Activated CD8-positive, alpha-beta T cell treated with anti-CD3 and anti-CD28 coated beads for 36 hours (primary cell): Measurements from ENCODE around the gene KIF3A. TPM values are rescaled to one million over a fixed set of nuclear protein-coding genes. Genes with fewer than 3 reads are reported as not detected.
A peak's percentile ranks its signal among the peaks of the same experiment; 100 is the strongest.

Experiments used
- ATAC-seq: fragments of 200-7000 bp; cut with Tn5 transposase; one replicate; pipeline ENCODE4 v1.10.0; 2021; ENCODE audit warnings: mild to moderate bottlenecking, moderate library complexity
- CTCF ChIA-PET: fragments of 350-600 bp; sonication (Branson Sonifier 250); formaldehyde crosslinking; loops from one replicate; lab custom pipeline; 2021; ENCODE audit warnings: antibody characterized with exemption; lab: Charles Lee
- POLR2A ChIA-PET: fragments of 350-600 bp; sonication (Branson Sonifier 250); formaldehyde crosslinking; loops from one replicate; lab custom pipeline; 2021; ENCODE audit warnings: antibody characterized with exemption; lab: Charles Lee
- DNase-seq: peaks from one replicate; pipeline ENCODE4 v3.0.0-alpha.2; 2020
- H3K27ac Mint-ChIP-seq: one replicate; pipeline ENCODE4 v1.8.0; 2021; ENCODE audit warnings: mild to moderate bottlenecking, mixed read lengths
- H3K27me3 Mint-ChIP-seq: one replicate; pipeline ENCODE4 v1.8.0; 2021; ENCODE audit warnings: mixed read lengths
- H3K36me3 Mint-ChIP-seq: one replicate; pipeline ENCODE4 v1.8.0; 2021; ENCODE audit warnings: low read depth, mixed read lengths
- H3K4me1 Mint-ChIP-seq: one replicate; pipeline ENCODE4 v1.8.0; 2021; ENCODE audit warnings: low read depth, mixed read lengths
- H3K4me3 Mint-ChIP-seq: one replicate; pipeline ENCODE4 v1.8.0; 2021; ENCODE audit warnings: mild to moderate bottlenecking, moderate library complexity, mixed read lengths
- H3K9me3 Mint-ChIP-seq: one replicate; pipeline ENCODE4 v1.8.0; 2021; ENCODE audit warnings: mixed read lengths
- intact Hi-C: fragments of 100-400 bp; cut with micrococcal nuclease; formaldehyde crosslinking; loops from one replicate; pipeline ENCODE4 v1.10.0; 2022
- total RNA-seq, 2 experiments: library from RNA; stranded (reverse); gene quantifications; one replicate each; pipeline ENCODE4 v1.2.3, GENCODE V29; 2021
- TF ChIP-seq, protein P1 (sequence below): fragments of 200-600 bp; IDR thresholded peaks from one replicate; pipeline ENCODE4 v1.8.0; 2022; ENCODE audit warnings: antibody characterized with exemption, mild to moderate bottlenecking

KIF3A gene
- total RNA-seq, 2 experiments from 2014 or later = 16.4 to 17.0 TPM

DNA sequence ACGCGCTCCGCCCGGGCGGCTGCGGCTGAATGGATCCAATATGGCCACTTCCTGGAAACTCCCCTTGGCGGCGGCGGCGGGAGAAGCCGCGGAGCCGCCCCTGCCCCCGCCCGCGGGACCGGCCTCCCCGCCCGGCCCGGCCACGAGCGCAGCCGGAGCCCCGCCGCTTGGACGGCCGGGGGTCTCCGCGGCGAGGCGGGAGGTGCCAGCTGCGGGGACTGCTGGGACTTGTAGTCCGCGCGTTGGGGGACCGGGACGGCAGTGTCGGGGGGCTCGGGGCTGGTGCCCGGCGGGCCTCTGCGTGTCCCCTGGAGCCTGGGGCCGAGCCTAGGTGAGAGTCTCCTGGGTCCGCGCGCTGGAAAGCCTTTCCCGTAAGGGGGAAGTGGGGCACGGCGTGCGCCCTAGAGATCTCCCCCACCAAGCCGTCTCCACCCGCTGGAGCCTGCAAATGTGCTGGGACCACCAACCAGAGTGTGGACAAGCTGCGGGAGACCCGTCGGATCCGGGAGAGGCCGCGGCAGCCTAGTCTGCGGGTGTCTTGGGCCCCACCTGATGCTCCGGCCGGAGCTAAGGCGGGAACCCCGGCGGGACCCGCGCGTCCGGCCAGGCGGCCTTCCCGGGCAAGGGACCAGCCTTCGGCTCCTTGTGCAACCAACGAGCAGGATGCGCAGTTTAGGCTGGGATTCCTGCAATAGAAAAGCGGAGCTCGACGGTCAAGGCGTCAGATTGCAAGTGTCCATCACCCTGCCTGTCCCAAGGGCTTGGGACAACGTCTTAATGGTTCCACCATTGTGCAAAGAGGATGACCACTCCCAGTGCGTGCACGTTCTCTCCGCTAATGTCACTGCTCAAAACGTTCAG is 40.1 kb upstream of the KIF3A start, which contains the start of gene SEPTIN8:
TSS of gene SEPTIN8 (minus strand) at position 31 of the 861 bp plus-strand sequence. CDS start 102 bp downstream, outside the sequence.
- Mint-ChIP-seq H3K27me3 (peaks cover 20% of the 10 kb centered on the region), H3K4me3 (peak within 1 kb of the TSS; percentile 67), H3K4me1 (peaks cover 8% of the 10 kb centered on the region), H3K27ac (no peak within 1 kb of the TSS), H3K9me3 (no peaks in the 10 kb centered on the region), H3K36me3 (no peaks in the 10 kb centered on the region)
- POLR2A ChIA-PET = interaction anchor here (0.8 to 1.3 kb wide), 3 partner anchors 14 to 27 kb away, joined by 3 to 7 read pairs (median 4); no protein-coding TSS in a partner anchor
- peak; percentile 74 for ATAC-seq
- CTCF ChIA-PET = interaction anchor here (2.8 to 2.9 kb wide), 2 partner anchors 31 to 42 kb away, joined by 9 to 12 read pairs; partner anchors contain the start of gene CCNI2
- TF ChIP-seq, protein P1, sequence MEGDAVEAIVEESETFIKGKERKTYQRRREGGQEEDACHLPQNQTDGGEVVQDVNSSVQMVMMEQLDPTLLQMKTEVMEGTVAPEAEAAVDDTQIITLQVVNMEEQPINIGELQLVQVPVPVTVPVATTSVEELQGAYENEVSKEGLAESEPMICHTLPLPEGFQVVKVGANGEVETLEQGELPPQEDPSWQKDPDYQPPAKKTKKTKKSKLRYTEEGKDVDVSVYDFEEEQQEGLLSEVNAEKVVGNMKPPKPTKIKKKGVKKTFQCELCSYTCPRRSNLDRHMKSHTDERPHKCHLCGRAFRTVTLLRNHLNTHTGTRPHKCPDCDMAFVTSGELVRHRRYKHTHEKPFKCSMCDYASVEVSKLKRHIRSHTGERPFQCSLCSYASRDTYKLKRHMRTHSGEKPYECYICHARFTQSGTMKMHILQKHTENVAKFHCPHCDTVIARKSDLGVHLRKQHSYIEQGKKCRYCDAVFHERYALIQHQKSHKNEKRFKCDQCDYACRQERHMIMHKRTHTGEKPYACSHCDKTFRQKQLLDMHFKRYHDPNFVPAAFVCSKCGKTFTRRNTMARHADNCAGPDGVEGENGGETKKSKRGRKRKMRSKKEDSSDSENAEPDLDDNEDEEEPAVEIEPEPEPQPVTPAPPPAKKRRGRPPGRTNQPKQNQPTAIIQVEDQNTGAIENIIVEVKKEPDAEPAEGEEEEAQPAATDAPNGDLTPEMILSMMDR = no peak
- peak; percentile 52 for DNase-seq
- intact Hi-C loops = no loop called here

DNA sequence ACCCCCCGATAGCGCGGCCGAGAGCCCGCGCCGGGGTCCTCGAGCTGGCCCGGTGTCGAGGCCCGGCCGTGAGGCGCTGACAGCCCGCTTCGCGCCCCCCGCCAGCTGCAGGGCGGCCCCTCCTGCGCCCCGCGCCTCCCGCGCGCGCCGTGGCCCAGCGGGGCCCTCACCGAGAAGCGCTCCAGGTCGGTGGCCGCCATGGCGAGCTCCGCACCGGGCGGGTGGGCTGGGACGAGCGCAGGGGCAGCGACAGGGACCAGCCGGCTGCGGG is 39.5 kb upstream of the KIF3A start:
- no peaks in the 10 kb centered on the region for H3K9me3 Mint-ChIP-seq
- TF ChIP-seq, protein P1 = no peak
- DNase-seq = no peak
- no peak overlapping the region for H3K27ac Mint-ChIP-seq
- POLR2A ChIA-PET = interaction anchor here (0.8 to 1.8 kb wide), 3 partner anchors 12 to 26 kb away, joined by 3 to 7 read pairs (median 5); no protein-coding TSS in a partner anchor
- peak; percentile 40 for ATAC-seq
- intact Hi-C loops = no loop called here
- H3K27me3 Mint-ChIP-seq = peaks cover 16% of the 10 kb centered on the region
- no peak overlapping the region for H3K4me3 Mint-ChIP-seq
- CTCF ChIA-PET = interaction anchor here (2.8 kb wide), 1 partner anchor 30 kb away, joined by 9 read pairs; the partner anchor contains the start of gene CCNI2
- H3K36me3 Mint-ChIP-seq = no peaks in the 10 kb centered on the region
- H3K4me1 Mint-ChIP-seq = peaks cover 8% of the 10 kb centered on the region

- H3K36me3 Mint-ChIP-seq = no peaks in the 10 kb centered on the region
- H3K27me3 Mint-ChIP-seq = peaks cover 12% of the 10 kb centered on the region
- H3K4me3 Mint-ChIP-seq = peak overlapping the region; percentile 63
- H3K9me3 Mint-ChIP-seq = no peaks in the 10 kb centered on the region
- TF ChIP-seq, protein P1 = no peak
- no peak overlapping the region for H3K27ac Mint-ChIP-seq
- DNase-seq (peak; percentile 12), ATAC-seq (no peak)
- POLR2A ChIA-PET = interaction anchor here (0.9 to 1.8 kb wide), 2 partner anchors 11 to 21 kb away, joined by 4 to 5 read pairs; no protein-coding TSS in a partner anchor
- intact Hi-C loops = no loop called here
- H3K4me1 Mint-ChIP-seq = peaks cover 8% of the 10 kb centered on the region
- CTCF ChIA-PET = interaction anchor here (2.8 kb wide), 1 partner anchor 29 kb away, joined by 9 read pairs; the partner anchor contains the start of gene CCNI2
Observed at GRCh38 chr5:132776131-132776937, 39.0 kb upstream of the KIF3A start.

DNA sequence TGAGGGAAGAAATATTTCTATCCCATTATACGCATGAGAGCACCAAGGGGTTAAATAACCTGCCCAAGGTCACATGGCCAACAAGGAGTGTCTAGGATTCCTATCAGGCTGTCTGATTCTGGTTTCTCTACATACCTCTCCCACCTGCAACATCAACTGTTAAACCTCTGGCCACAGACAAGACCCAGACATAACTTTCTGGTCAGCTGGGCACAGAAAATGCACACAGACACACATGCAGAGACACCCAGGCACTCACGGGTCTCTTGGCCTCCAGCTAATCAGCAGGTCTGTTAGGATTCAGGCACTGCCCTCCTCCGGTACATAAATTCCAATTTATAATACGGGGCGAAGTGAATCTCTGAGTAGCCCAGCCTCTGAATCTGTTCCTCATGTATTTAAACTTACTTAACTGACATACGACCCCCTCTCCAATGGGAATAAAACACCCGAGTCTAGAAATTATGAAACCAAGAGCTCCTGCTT is 38.2 kb upstream of the KIF3A start:
- TF ChIP-seq, protein P1 = no peak
- intact Hi-C loops = no loop called here
- H3K27me3 Mint-ChIP-seq = peaks cover 9% of the 10 kb centered on the region
- no peak overlapping the region for H3K4me3 Mint-ChIP-seq
- H3K36me3 Mint-ChIP-seq = no peaks in the 10 kb centered on the region
- ATAC-seq = no peak
- peaks cover 6% of the 10 kb centered on the region for H3K4me1 Mint-ChIP-seq
- DNase-seq = no peak
- POLR2A ChIA-PET = interaction anchor here (0.9 to 1.8 kb wide), 2 partner anchors 10 to 20 kb away, joined by 4 to 5 read pairs; no protein-coding TSS in a partner anchor
- no peaks in the 10 kb centered on the region for H3K9me3 Mint-ChIP-seq
- CTCF ChIA-PET = interaction anchor here (2.8 kb wide), 1 partner anchor 29 kb away, joined by 9 read pairs; the partner anchor contains the start of gene CCNI2
- no peak overlapping the region for H3K27ac Mint-ChIP-seq
